Peyer's patch (tissue), 4 donors: Measurements from ENCODE around the gene TRIM24.

ENCODE experiments used
- CTCF ChIP-seq, 6 experiments: fragments of 450-650 bp in 4 of 6; fragments of 200-600 bp in 2 of 6; sonication (generic) in 1 of 6; IDR thresholded peaks; one replicate each; pipeline ENCODE4 v1.5.1; 2017 to 2019; ENCODE audit warnings: antibody characterized with exemption in 6 of 6, mild to moderate bottlenecking in 3 of 6, moderate library complexity in 1 of 6
- POLR2A ChIP-seq, 2 donors: fragments of 450-650 bp; IDR thresholded peaks; one replicate each; pipeline ENCODE4 v1.5.1; 2017; ENCODE audit warnings: antibody characterized with exemption in 2 of 2, mild to moderate bottlenecking in 2 of 2, moderate library complexity in 2 of 2

- TF ChIP-seq CTCF (IDR thresholded peaks at IDR 0.05) (no peak), POLR2A (IDR thresholded peaks at IDR 0.05) (no peak)
These were observed 24.7 kb upstream of the TRIM24 start for GRCh38 chr7:138435231-138435919.
